GM12801 (cell line): Measurements from ENCODE around the gene CRYBB3.

Experiments
- TF ChIP-seq, protein P1 (sequence below): IDR thresholded peaks from one replicate; pipeline ENCODE4 v1.5.1; 2011; ENCODE audit warnings: control low read depth; ENCODE audit not compliant: insufficient read length; ENCODE audit errors: extremely low read depth

CRYBB3 gene

DNA sequence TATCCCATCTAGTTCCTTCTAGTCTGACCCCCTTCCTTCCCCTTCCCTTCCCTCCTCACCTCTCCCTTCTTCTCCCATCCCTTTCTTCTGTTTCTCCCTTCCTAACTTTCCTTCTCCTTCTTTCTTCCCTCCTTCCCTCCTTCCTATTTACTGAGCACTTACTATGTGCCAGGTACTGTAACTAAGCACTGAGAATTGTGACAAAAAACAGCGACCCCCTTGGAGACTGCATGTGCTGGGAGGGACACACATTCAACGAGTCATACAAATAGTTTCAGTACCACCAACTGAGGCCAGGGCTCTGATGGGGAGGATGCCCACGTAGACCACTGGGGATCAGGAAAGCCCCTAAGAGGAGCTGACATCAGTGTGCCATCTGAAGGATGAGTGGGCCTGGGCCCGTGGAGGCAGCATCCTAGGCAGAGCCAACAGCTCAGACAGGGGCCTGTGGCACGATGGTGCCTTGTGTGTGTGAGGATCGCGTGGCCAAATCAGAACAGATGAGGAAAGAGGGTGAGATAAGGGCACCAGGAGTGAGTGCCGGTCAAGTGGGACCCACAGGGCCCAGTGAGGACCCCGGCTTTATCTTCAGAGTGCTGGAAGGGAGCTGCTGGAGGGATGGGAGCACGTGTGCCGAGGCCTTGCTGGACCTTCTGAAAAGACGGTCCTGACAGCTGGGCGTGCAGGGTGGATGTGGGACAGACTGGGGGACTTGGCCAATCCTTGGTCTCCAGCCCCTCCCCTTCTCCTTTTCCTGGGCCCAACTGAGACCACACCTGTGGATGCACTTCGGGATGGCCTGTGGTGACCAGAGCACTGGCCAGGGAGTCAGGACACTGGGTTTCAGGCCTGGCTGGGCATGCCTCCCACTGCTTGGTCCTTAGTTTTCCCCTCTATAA is 38.4 kb upstream of the CRYBB3 start:
- TF ChIP-seq, protein P1, sequence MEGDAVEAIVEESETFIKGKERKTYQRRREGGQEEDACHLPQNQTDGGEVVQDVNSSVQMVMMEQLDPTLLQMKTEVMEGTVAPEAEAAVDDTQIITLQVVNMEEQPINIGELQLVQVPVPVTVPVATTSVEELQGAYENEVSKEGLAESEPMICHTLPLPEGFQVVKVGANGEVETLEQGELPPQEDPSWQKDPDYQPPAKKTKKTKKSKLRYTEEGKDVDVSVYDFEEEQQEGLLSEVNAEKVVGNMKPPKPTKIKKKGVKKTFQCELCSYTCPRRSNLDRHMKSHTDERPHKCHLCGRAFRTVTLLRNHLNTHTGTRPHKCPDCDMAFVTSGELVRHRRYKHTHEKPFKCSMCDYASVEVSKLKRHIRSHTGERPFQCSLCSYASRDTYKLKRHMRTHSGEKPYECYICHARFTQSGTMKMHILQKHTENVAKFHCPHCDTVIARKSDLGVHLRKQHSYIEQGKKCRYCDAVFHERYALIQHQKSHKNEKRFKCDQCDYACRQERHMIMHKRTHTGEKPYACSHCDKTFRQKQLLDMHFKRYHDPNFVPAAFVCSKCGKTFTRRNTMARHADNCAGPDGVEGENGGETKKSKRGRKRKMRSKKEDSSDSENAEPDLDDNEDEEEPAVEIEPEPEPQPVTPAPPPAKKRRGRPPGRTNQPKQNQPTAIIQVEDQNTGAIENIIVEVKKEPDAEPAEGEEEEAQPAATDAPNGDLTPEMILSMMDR = no peak

DNA sequence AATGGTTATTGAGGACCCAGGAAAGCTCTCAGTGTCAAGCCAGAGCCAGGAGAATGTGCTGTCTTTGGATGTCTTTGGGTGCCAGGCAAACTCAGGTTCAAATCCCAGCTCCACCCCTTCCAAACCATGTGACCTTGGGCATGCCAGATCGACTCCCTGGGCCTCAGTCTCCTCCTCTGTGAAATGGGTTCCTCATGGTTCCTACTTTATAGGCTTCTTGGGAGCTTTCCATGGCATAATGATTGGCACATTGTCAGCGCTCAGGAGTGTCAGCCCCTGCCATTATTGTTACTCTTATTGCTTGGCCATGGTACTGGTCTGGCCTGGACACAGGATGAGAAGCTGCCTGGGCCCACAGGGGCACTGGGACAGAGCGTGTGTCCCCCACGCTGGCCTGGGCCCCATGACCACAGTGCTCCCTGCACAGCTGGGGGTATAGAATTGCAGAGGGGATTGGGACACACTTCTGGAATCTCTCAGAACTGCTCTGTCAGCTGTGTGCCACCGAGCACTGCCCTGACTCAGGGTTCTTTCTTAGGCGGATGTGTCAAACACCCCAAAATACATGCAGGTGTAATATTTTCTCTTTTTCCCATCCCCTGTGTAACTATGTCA is 37.6 kb upstream of the CRYBB3 start:
- TF ChIP-seq, protein P1 = no peak

DNA sequence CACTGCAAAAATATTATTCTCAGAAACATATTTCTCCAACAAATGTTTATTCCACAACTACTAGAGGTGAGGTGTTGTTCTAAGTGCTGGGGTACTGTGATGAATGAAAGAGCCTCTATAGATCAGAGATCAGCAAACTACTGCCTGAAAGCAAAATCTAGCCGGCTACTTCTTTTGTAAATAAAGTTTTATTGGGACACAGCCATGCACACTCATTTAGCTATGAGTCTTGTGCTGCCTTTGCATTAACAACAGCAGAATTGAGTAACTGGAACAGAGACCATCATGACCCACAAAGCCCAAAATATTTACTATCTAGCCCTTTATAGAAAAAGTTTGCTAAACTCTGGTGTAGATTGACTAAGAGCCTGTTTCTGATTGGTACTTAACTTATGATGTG is 37.1 kb upstream of the CRYBB3 start:
- TF ChIP-seq, protein P1 = no peak

DNA sequence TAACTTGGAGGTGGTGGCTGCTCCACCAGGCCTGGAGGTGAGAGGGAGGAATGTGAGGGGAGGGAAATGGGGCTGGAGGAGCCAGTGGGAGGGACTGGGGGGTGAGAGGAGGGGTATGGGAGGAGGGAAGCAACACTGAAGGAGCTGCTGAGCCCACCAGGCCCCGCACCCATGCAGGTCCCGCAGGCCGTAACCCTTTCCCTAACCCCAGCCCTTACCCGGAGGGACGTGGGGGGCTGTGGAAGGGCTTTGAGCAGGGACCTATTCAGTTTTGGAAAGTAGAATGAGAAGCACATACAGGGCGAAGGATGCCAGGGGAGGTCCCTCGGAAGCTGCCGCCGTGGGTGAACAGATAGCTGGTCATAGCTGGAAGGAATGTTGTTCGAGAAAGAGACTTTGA is 33.9 kb upstream of the CRYBB3 start:
- TF ChIP-seq, protein P1 = no peak

DNA sequence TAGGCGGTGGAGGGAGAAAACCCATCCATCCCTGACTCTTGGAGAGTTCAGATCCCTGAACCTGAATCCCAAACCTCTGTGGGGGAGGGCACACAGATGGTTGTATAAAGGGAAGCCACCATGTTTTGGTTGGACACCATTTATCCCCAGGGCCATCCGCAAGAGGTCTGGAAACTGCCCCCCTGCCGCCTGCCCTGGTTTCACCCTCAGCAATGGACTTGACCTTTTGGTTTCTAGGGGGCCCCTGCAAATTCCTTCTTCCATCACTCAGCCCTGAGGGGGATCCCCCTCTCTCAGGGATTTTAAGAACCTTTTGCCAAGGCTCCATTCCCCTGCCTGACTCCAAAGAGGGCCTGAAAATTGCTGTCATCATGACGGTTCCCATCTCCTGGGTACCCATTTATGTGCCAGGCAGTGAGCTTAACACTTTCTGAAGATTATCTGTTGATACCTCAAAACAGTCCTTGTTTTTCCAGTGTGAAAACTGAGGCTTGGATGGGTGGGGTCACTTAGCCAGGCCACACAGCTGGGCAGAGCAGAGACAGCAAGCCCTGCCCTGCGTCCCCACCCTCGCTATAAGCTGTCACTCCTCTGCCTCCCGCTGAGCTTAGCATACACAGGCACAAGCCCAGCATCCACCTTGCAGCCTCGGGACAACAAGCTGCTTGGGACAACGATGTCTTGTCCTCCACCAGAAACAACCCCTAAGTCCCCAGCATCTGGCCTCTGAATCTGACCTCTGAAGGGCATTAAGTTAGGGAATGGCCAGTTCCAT is 33.2 kb upstream of the CRYBB3 start:
- TF ChIP-seq, protein P1 = no peak

DNA sequence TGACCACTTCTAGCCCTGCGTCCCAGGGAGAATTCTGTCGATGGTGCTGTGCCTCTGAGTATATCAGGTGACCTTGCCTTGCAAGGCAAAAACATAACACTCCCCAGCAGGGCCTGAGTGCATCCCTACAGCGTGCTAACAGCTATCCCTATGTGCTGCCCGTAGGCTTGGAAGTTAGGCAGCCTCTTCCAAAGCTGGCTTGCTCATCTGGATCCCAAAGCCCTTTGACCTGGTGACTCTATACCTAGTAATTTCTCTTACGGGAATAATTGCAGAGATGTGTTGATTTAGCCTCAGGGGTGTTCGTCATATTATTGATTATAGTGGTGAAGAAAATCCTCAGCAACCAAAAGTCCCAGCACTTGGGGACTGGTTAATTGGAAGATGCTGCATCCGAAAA is 32.6 kb upstream of the CRYBB3 start:
- TF ChIP-seq, protein P1 = no peak
